Right ventricle myocardium inferior (tissue), 1 donor: ENCODE data around the gene LRRC4C. TPM values are rescaled to one million over a fixed set of nuclear protein-coding genes. Genes with fewer than 3 reads are reported as not detected.

ENCODE experiments used
- ATAC-seq: fragments of 200-7000 bp; cut with Tn5 transposase; one replicate; pipeline ENCODE4 v1.9.1; 2020; ENCODE audit warnings: mild to moderate bottlenecking, moderate library complexity
- DNase-seq: peaks from one replicate; pipeline ENCODE4 v3.0.0; 2021; ENCODE audit errors: missing footprints
- intact Hi-C: fragments of 100-400 bp; cut with DNase I; formaldehyde crosslinking; loops from one replicate; pipeline ENCODE4 v1.11.0; 2022
- total RNA-seq: library from RNA; stranded (reverse); fragmentation: NEBNext Ultra II Directional; extraction: Animal tissue kit (Norgen Biotek cat#: 25700); gene quantifications from one replicate; pipeline ENCODE4 v1.2.1, GENCODE V29; 2021
- donor health status: DM: no; HTN: yes; CAD: no; lungs with severe emphysema.

Gene LRRC4C
- total RNA-seq, 1 donor from 2014 or later, result 1.0 TPM

- intact Hi-C loops, result no loop called here
- no peak for ATAC-seq
- no peak for DNase-seq
Measured at GRCh38 chr11:40099426-40100161, 1359.9 kb downstream of the LRRC4C start.

DNA sequence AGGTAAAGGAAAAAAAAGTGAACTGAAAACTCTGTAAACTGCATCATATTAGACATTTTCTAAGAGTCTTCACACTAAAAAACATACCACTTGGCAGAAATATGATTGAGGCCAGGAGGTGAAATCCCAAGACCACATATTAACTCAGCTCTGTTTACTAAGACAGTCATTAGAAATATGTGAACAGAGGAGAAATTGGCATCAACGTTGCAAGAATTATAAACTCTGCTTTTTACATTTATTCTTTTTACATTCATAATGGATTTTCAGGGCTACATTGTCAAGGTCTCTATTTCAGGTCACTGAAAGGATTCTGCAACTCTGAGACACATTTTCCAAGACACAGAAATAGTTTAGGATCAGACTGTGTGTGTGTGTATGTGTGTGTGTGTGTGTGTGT is 1364.0 kb downstream of the LRRC4C start:
- intact Hi-C loops, result no loop called here
- DNase-seq (no peak), ATAC-seq (no peak)

GRCh38 chr11:40094954-40095353 is 1364.5 kb downstream of the LRRC4C start:
- DNase-seq (no peak), ATAC-seq (no peak)
- intact Hi-C loops, result no loop called here

GRCh38 chr11:40080434-40080833 is 1379.0 kb downstream of the LRRC4C start:
- no peak for DNase-seq
- no peak for ATAC-seq
- intact Hi-C loops, result no loop called here
